ENCODE measurements around the gene UBL4B.

DNA sequence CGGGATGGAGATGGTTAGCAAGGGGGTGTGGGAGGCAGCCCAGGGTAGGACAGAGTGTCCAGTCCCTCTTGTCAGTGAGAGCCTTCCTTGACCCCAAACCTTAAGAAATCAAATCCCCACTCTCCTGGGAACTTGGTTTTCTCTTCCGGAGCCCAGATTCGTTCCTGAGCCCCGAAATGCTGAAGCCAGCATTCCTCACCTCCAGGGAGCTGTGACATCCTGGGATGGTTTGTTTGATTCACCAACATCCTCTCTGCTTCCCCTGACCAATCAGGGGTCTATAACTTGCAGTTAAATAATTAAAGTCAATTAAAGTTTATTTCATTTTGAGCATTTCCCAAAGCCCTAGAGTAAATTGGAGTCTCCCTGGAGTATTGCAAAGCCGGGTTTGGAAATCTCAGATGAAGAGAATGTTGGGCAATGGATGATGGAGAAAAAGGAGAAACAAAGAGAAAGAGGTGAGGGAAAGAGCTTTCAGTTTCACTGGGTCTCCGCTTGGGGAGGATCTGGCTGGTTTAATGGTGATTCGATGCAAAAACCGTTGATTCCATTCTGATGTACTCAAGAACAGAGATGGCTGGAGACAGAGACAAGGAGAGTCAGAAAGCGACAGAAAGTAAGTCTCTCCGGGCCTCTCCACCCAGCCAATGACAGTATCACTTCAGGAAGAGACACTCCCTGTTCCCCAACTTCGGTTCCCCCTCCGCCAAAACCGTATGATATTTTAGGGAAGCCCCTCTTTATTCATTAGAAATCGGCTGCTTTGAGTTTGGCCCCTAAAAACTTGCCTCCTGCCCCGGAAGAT lies 29.0 kb upstream of the UBL4B start:
- TF ChIP-seq CTCF (IDR thresholded peaks at IDR 0.05) (no peak), POLR2A (IDR thresholded peaks at IDR 0.05) (no peak), EP300 (IDR thresholded peaks at IDR 0.05) (no peak), POLR2AphosphoS5 (IDR thresholded peaks at IDR 0.05) (no peak)

Measured in gastroesophageal sphincter (tissue), 3 donors.